GM23338 (cell line): Measurements from ENCODE around the gene TRIM63. TPM values are rescaled to one million over a fixed set of nuclear protein-coding genes. Genes with fewer than 3 reads are reported as not detected.
"Not testable (repeated sequence)": the region's sequence is repeated elsewhere in the genome, so short reads cannot be mapped to it uniquely, and the experiment has no call there.

Source experiments
- ATAC-seq: fragments of 200-7000 bp; cut with Tn5 transposase; 3 replicates; pipeline ENCODE4 v1.9.1; 2020
- DNase-seq: peaks from one replicate; pipeline ENCODE4 v3.0.0-alpha.2; 2015; ENCODE audit warnings: low spot score
- H2AFZ ChIP-seq: fragments of 200-600 bp; sonication (generic); 2 replicates; pipeline ENCODE4 v1.8.0; 2016; ENCODE audit warnings: antibody characterized with exemption, mild to moderate bottlenecking, moderate library complexity
- H3F3A ChIP-seq: fragments of 200-600 bp; sonication (generic); replicated peaks from 2 replicates; pipeline ENCODE4 v1.8.0; 2017; ENCODE audit warnings: antibody characterized with exemption, mixed run types, low read depth
- H3K27ac ChIP-seq: fragments of 200-600 bp; sonication (generic); 2 replicates; pipeline ENCODE4 v1.6.1; 2016; ENCODE audit warnings: low read depth
- H3K27me3 ChIP-seq: fragments of 200-600 bp; sonication (generic); 2 replicates; pipeline ENCODE4 v1.8.0; 2016; ENCODE audit warnings: mild to moderate bottlenecking, mixed run types, moderate library complexity; ENCODE audit not compliant: insufficient read depth
- H3K36me3 ChIP-seq: fragments of 200-600 bp; sonication (generic); 2 replicates; pipeline ENCODE4 v1.8.0; 2016; ENCODE audit warnings: mild to moderate bottlenecking; ENCODE audit not compliant: insufficient read depth
- H3K4me1 ChIP-seq: fragments of 200-600 bp; sonication (generic); 2 replicates; pipeline ENCODE4 v1.8.0; 2016; ENCODE audit warnings: mild to moderate bottlenecking, moderate library complexity; ENCODE audit not compliant: insufficient read depth
- H3K4me2 ChIP-seq: fragments of 200-600 bp; sonication (generic); 2 replicates; pipeline ENCODE4 v1.7.1; 2017; ENCODE audit warnings: mixed run types
- H3K4me3 ChIP-seq: fragments of 200-600 bp; sonication (generic); 2 replicates; pipeline ENCODE4 v1.6.1; 2016; ENCODE audit warnings: mixed run types
- H3K79me2 ChIP-seq: fragments of 200-600 bp; sonication (generic); replicated peaks from 2 replicates; pipeline ENCODE4 v1.8.0; 2017; ENCODE audit warnings: mild to moderate bottlenecking; ENCODE audit not compliant: insufficient read depth
- H3K9me2 ChIP-seq: fragments of 200-600 bp; sonication (generic); 2 replicates; pipeline ENCODE4 v1.8.0; 2017; ENCODE audit not compliant: insufficient read depth
- H4K20me1 ChIP-seq: fragments of 200-600 bp; sonication (generic); replicated peaks from 2 replicates; pipeline ENCODE4 v1.8.0; 2017; ENCODE audit warnings: mild to moderate bottlenecking; ENCODE audit not compliant: insufficient read depth
- H3K27ac Mint-ChIP-seq: 2 replicates; pipeline ENCODE4 v1.8.0; 2020; ENCODE audit warnings: inconsistent platforms, mild to moderate bottlenecking, moderate library complexity, mixed read lengths
- H3K27me3 Mint-ChIP-seq: 3 replicates; pipeline ENCODE4 v1.8.0; 2022; ENCODE audit warnings: low read depth, mild to moderate bottlenecking, moderate library complexity, mixed read lengths, inconsistent platforms; ENCODE audit not compliant: insufficient read depth, poor library complexity
- H3K36me3 Mint-ChIP-seq: 3 replicates; pipeline ENCODE4 v1.8.0; 2021; ENCODE audit warnings: low read depth, mild to moderate bottlenecking, inconsistent platforms, moderate library complexity, mixed read lengths
- H3K4me1 Mint-ChIP-seq: 3 replicates; pipeline ENCODE4 v1.8.0; 2020; ENCODE audit warnings: mild to moderate bottlenecking, inconsistent platforms, mixed read lengths
- H3K4me3 Mint-ChIP-seq: 3 replicates; pipeline ENCODE4 v1.8.0; 2021; ENCODE audit warnings: moderate library complexity, mild to moderate bottlenecking, inconsistent platforms, mixed read lengths
- H3K9me3 Mint-ChIP-seq: 3 replicates; pipeline ENCODE4 v1.8.0; 2020; ENCODE audit warnings: moderate library complexity, mild to moderate bottlenecking, inconsistent platforms, mixed read lengths
- CREB1 ChIP-seq: fragments of 250-450 bp; sonication (Bioruptor Pico); IDR thresholded peaks from 2 replicates; pipeline ENCODE4 v1.5.0; 2020; ENCODE audit warnings: low read depth, mild to moderate bottlenecking, moderate library complexity
- CTCF ChIP-seq, 2 experiments: fragments of 200-600 bp in 1 of 2; sonication (generic) in 1 of 2; conservative IDR thresholded peaks; 2 replicates each; pipeline versions ENCODE4 v1.5.1 to v1.6.1; 2016 to 2017; ENCODE audit warnings: antibody characterized with exemption in 2 of 2, low read depth in 2 of 2, mild to moderate bottlenecking in 2 of 2, moderate library complexity in 1 of 2
- ETS1 ChIP-seq: IDR thresholded peaks from 2 replicates; pipeline ENCODE4 v1.6.1; 2016; ENCODE audit warnings: antibody characterized with exemption
- EZH2 ChIP-seq: fragments of 200-600 bp; sonication (generic); IDR thresholded peaks from one replicate; pipeline ENCODE4 v1.8.0; 2017; ENCODE audit warnings: antibody characterized with exemption, mild to moderate bottlenecking, low read depth; ENCODE audit not compliant: unreplicated experiment
- EZH2phosphoT487 ChIP-seq: fragments of 200-600 bp; sonication (generic); IDR thresholded peaks from one replicate; pipeline ENCODE4 v1.8.1; 2018; ENCODE audit warnings: antibody characterized with exemption; ENCODE audit not compliant: unreplicated experiment
- JUNB ChIP-seq: IDR thresholded peaks from one replicate; pipeline ENCODE4 v1.6.1; 2016; ENCODE audit warnings: antibody characterized with exemption; ENCODE audit not compliant: unreplicated experiment
- NANOG ChIP-seq: IDR thresholded peaks from 2 replicates; pipeline ENCODE4 v1.6.1; 2016; ENCODE audit warnings: antibody characterized with exemption, borderline replicate concordance
- STAT1 ChIP-seq: IDR thresholded peaks from one replicate; pipeline ENCODE4 v1.6.1; 2016; ENCODE audit warnings: antibody characterized with exemption; ENCODE audit not compliant: unreplicated experiment
- ZNF114 ChIP-seq: fragments of 250-450 bp; sonication (Bioruptor Pico); IDR thresholded peaks from 2 replicates; pipeline ENCODE4 v1.5.0; 2020; ENCODE audit warnings: mild to moderate bottlenecking, moderate library complexity
- ZNF331 ChIP-seq: fragments of 250-450 bp; sonication (Bioruptor Pico); IDR thresholded peaks from 2 replicates; pipeline ENCODE4 v1.5.0; 2020; ENCODE audit warnings: low read depth, mild to moderate bottlenecking, moderate library complexity
- ZNF462 ChIP-seq: fragments of 250-450 bp; sonication (Bioruptor Pico); IDR thresholded peaks from 2 replicates; pipeline ENCODE4 v1.5.0; 2020; ENCODE audit warnings: mild to moderate bottlenecking, moderate library complexity
- polyA plus RNA-seq: library from polyadenylated mRNA; unstranded; fragments of >200 nt; fragmentation: Nextera tagmentation; extraction: Ambion mirVana; gene quantifications from 2 replicates; pipeline ENCODE4 v1.2.1, GENCODE V29; 2016
- total RNA-seq: library from RNA; depleted of rRNA; stranded (reverse); fragments of >200 nt; shearing (Covaris generic); gene quantifications from 2 replicates; pipeline ENCODE4 v1.2.3, GENCODE V29; 2014

Gene TRIM63
- total and polyA plus RNA-seq, 2 experiments from 2014 or later: 0.17 TPM; not detected in 1

GRCh38 chr1:26105226-26105548, 37.8 kb upstream of the TRIM63 start:
- H3K4me1 Mint-ChIP-seq, H4K20me1 ChIP-seq, H3K4me3 ChIP-seq, H3K4me1 ChIP-seq, H3K27ac ChIP-seq, H3K27me3 Mint-ChIP-seq, DNase-seq, H3K4me2 ChIP-seq, H2AFZ ChIP-seq, ATAC-seq, H3K36me3 Mint-ChIP-seq, H3K79me2 ChIP-seq, H3K9me2 ChIP-seq, H3F3A ChIP-seq, H3K9me3 Mint-ChIP-seq, H3K4me3 Mint-ChIP-seq, H3K36me3 ChIP-seq, H3K27ac Mint-ChIP-seq: not testable (repeated sequence)
- H3K27me3 ChIP-seq: peaks cover 11% of the 10 kb centered on the region

GRCh38 chr1:26102526-26102925, 35.1 kb upstream of the TRIM63 start:
- no peaks in the 10 kb centered on the region for H3K9me3 Mint-ChIP-seq
- H3K36me3 Mint-ChIP-seq: no peaks in the 10 kb centered on the region
- H3K9me2 ChIP-seq: no peaks in the 10 kb centered on the region
- ATAC-seq (no peak), DNase-seq (no peak)
- H3K27ac ChIP-seq: no peak overlapping the region
- H3K4me3 ChIP-seq: no peak overlapping the region
- H3K4me1 ChIP-seq: no peaks in the 10 kb centered on the region
- peaks cover 5% of the 10 kb centered on the region for H3K27me3 Mint-ChIP-seq
- no peaks in the 10 kb centered on the region for H3K36me3 ChIP-seq
- no peaks in the 10 kb centered on the region for H3F3A ChIP-seq
- H2AFZ ChIP-seq: no peak overlapping the region
- no peaks in the 10 kb centered on the region for H4K20me1 ChIP-seq
- H3K79me2 ChIP-seq: no peaks in the 10 kb centered on the region
- H3K4me3 Mint-ChIP-seq: no peak overlapping the region
- H3K4me2 ChIP-seq: no peak overlapping the region
- no peaks in the 10 kb centered on the region for H3K4me1 Mint-ChIP-seq
- no peak overlapping the region for H3K27ac Mint-ChIP-seq
- H3K27me3 ChIP-seq: no peaks in the 10 kb centered on the region; the same call in 1 of the 2 replicates
- no peak for TF ChIP-seq ZNF114 (CRISPR knock-in tag)
- TF ChIP-seq ETS1: no peak
- TF ChIP-seq NANOG: no peak
- TF ChIP-seq EZH2: no peak
- no peak for TF ChIP-seq CREB1 (CRISPR knock-in tag)
- no peak for TF ChIP-seq CTCF (conservative IDR thresholded peaks at IDR 0.05; ENCODE audit: low read depth in 2 of 2)
- TF ChIP-seq EZH2phosphoT487: no peak
- TF ChIP-seq JUNB: no peak
- no peak for TF ChIP-seq STAT1
- no peak for TF ChIP-seq ZNF331 (CRISPR knock-in tag)
- TF ChIP-seq ZNF462 (CRISPR knock-in tag): no peak
